ENCODE measurements around the gene TMTC2.

Gene TMTC2

GRCh38 chr12:83036847-83037246 is 350.1 kb downstream of the TMTC2 start:
- DNase-seq, result no peak

- no peak for DNase-seq
Observed at GRCh38 chr12:83039413-83039812, 352.7 kb downstream of the TMTC2 start.

DNA sequence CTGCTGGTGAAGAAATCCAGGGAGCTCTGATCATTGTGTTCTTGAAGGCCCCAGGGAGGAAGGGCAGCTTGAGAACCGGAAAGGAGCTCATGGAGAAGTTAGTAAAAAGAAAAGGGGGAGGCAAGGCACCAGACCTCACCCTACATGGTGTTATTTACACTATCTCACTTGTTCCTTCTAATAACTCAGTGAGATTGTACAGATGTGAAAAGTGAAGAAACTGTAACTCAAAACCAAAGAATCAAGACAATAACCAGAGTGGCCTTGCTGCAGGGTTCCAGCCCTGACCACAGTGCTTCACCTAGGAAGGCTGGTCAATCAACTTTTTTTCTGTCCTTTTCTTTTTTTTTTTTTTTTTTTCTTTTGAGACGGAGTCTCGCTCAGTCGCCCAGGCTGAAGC is 353.6 kb downstream of the TMTC2 start:
- DNase-seq, result no peak

- DNase-seq, result no peak
Observed at GRCh38 chr12:83040991-83041390, 354.3 kb downstream of the TMTC2 start.

DNA sequence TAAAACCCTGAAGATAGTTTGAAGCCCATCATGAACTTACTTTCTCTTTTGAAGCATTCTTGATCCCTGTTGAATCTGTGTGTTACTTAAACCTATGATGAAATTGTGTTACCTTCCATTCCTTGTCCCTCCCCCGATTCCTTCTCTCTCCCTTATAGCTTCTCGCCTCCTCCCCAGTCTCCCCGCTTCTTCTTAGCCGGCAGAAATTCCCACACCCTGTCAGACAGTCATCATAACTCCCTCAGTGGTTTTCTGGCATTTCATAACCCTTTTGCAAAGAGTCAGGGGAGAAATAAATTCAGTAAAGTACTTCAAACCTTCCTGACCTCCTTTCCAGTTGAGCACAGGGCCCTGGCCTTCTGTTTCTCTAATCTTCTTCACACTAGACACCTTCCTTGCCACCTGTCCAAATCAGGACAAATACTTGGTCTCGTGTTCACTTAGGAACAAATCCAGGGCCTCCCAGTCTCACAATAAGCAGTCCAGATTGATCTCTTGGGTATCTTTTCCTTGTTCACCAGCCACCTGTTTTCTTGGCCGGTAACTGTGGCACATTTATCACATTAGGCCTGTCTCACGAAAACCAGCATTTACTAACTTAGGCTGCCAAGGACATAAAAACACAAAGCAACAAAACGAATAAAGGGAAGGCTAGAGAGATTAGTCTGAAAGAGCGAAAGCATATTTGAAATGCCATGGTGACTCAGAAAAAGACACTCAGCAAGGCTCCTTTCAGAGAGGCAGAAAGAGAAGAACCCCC is 355.9 kb downstream of the TMTC2 start:
- DNase-seq, result no peak

DNA sequence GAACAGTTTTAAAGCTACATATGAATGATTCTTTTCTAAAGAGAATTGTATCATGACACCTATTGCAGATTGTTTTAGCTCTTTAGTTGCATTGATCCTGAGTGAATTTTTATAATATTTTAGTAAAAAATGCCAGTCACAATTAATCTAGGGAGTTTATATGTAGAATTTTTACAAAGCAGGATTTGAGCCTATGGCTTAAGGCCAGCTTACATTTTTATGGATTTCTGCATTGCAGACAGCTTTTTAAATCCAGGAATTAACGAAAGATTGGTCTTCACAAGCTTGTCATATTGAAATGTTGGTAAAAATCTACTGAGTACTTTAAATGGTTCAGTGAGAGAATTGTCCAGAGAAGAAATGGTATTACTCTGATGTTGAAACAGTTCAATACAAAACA is 358.0 kb downstream of the TMTC2 start:
- no peak for DNase-seq

GRCh38 chr12:83046019-83046418 is 359.3 kb downstream of the TMTC2 start:
- DNase-seq, result no peak

GRCh38 chr12:83049306-83049705 is 362.6 kb downstream of the TMTC2 start:
- no peak for DNase-seq

- DNase-seq, result no peak
Observed at GRCh38 chr12:83052890-83053541, 366.3 kb downstream of the TMTC2 start.

DNA sequence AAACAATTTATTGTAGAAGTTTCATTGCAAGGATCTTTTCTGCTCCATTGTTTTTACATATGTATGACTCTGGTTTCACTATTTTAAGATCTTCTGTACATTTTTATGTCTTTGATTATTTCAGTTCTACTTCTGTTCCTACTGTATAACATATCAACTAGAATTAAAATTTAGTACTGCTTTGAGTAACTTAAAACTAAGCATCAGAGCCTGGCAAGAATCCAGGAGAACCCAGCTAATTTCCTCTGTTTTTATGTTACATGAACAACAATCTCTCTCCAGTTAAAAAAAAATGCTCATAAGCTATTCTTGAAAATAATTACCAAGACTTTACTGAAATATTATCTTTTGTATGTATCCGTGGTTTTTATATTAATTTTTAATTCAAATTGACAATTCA is 370.7 kb downstream of the TMTC2 start:
- DNase-seq, result no peak

GRCh38 chr12:83059107-83059506 is 372.4 kb downstream of the TMTC2 start:
- no peak for DNase-seq

GRCh38 chr12:83065562-83065961 is 378.9 kb downstream of the TMTC2 start:
- no peak for DNase-seq

GRCh38 chr12:83067981-83068380 is 381.3 kb downstream of the TMTC2 start:
- DNase-seq, result no peak

DNA sequence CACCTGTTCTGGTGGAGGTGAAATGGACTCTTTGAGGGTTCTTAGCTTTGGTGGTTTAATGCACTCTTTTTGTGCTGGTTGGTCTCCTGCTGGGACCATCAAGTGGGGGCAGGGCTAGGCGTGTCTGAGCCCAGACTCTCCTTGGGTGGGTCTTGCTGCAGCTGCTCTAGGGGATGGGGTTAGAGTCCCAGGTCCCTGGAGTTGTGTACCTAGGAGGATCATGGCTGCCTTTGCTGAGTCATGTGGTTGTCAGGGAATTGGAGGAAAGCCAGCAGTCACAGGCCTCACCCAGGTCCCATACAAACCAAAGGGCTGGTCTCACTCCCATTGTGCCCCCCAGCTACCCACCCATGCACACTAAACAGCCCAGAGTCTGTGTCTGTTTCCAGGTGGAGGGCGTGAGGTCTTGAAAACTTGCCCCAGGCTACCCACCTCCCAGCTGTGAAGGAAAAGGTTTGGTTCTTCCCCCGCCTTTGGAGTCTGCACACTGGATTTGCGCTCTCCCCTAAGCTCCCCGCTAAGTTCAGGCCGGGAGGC is 387.7 kb downstream of the TMTC2 start:
- no peak for DNase-seq

DNA sequence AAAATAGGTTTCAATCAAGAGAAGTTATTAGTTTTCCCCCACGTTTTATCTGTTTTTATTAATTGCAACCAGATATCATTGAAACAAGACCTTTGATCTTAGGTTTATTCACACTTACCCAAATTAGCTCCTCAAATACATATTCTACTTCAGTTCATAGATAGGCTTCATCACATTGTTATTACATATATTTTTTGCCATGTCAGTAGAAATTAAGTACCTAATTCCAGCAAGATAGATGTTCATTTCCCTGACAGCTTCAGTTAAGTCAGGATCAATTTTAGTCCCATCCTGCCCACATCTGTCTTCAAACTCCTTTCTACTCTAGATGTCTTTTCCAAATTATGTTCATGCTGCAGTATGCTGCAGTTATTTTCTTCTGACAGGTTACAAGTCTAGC is 388.8 kb downstream of the TMTC2 start:
- no peak for DNase-seq

- no peak for DNase-seq
Observed at GRCh38 chr12:83077041-83077440, 390.3 kb downstream of the TMTC2 start.

- no peak for DNase-seq
Observed at GRCh38 chr12:83082690-83083276, 396.1 kb downstream of the TMTC2 start.

DNA sequence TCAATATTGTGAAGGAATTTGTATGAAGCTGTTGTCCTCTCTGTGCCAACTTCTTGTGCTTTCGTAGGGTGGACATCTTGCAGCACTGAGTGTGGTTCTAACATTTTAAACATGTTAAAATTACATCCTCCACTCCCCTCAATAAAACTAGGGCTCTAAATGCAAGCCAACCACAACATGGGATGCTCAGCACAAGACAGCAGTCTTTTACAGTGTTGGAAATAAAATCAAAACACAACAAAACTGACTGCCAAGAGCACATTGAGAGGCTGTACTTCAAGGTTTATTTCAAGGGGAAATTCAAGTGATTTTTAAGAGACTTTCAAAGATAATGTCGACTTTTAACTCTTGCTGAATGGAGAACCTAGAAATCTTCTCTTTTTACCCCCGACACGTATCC is 396.9 kb downstream of the TMTC2 start:
- no peak for DNase-seq

DNA sequence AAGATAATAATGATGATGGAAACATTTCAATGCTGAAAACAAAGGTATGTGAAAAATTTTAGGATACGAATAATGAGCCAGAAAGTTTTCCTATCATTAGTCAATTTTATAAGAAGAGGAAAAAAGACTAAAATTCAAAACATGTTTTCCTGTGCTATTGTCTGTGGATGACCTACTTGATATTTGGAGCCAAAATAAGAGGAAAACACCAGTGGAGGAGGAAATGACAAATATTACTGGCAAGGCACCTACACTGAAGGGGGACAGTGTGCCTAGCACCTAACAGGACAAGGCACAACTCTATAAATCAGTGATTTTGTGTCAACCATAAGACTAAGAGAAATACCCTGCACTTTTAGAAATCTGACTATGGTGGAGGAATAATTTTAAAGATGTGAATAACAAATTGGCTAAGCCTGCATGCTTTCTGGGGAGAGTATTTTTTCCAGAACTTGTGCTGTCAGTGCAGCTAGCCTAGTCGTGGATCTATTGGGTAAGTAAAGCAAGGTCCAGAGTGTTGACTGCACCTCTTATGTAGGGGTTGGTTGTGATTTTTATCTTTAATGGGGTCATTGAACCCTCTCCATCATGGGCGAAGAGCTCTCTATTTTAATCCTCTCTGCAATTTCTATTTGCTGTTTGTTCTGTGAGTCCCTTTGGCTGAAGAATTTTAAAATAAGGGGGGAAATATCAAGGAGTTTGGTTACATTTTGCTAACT is 398.0 kb downstream of the TMTC2 start:
- DNase-seq, result no peak

DNA sequence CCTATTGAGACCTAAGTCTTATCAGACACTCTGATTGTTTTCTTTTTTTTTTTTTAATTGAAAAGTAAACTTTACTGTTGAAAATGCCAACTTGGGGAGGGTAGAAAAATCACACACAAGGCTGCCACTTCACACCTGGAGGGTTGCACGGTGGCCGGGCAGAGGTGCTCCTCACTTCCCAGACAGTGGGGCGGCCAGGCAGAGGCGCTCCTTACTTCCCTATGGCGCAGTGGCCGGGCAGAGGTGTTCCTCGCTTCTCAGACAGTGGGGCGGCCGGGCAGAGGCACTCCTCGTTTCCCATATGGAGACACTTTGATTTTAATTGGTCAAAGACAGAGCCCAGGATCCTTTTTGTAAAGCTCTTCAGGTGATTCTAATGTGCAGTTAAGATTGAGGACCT is 399.3 kb downstream of the TMTC2 start:
- no peak for DNase-seq

- no peak for DNase-seq
Observed at GRCh38 chr12:83089575-83089974, 402.9 kb downstream of the TMTC2 start.

DNA sequence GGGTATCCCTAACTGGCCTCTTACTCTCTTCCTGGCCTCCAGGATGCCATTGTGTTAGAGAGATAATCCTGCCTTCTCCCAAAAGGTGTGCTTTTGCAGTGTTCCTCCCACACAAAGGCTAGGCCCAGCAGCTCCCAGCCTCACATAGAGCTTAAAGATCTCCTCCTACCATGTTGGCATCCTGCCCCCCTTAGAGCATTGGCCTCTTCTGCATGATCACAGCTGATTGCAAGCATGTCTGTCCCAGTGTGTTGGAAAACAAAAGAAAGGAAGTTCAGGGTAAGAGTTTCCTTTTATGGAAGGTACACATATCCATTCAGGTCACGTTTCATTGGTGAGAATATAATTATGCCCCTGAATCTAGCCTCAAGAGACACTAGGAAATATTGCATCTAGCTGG is 405.4 kb downstream of the TMTC2 start:
- DNase-seq, result no peak

DNA sequence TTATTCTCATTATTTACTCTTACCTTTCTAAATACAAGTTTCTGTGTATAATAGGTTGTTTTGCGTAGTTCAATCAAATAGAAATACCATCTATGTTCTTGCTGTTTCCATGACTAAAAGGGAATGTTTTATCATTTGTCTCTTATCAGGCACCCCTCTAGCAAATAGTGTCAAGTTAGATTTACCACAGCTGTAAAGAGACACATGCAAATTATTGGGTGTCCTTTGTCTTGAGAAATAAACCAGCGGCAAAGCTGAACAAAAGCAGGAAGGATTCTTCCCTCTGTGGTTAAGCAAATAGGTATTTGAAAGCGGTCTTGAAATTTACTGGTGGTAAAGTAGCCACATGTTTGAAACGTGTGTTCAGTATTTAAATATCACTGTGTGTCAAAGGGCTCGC is 405.9 kb downstream of the TMTC2 start:
- DNase-seq, result no peak

GRCh38 chr12:83093426-83093825 is 406.7 kb downstream of the TMTC2 start:
- no peak for DNase-seq

All from NCI-H2081 treated with DMSO at 0.1 percent for 48 hours (cell line).